HG03039 (cell line): ENCODE results near the gene CCR7.
"Not testable (repeated sequence)": the region's sequence is repeated elsewhere in the genome, so short reads cannot be mapped to it uniquely, and the experiment has no call there.

ENCODE experiments used
- ATAC-seq: cut with Tn5 transposase; IDR thresholded peaks from one replicate; pipeline ENCODE4 v1.9.1; 2021; ENCODE audit warnings: mild to moderate bottlenecking, moderate library complexity; ENCODE audit not compliant: unreplicated experiment

The CCR7 gene

GRCh38 chr17:40552806-40553693, 12.2 kb downstream of the CCR7 start:
- ATAC-seq: no peak

GRCh38 chr17:40551879-40552768, 13.1 kb downstream of the CCR7 start:
- no peak for ATAC-seq

GRCh38 chr17:40551091-40551878, 14.0 kb downstream of the CCR7 start:
- ATAC-seq: no peak

- no peak for ATAC-seq
Measured at GRCh38 chr17:40550608-40551007, 14.7 kb downstream of the CCR7 start.

- no peak for ATAC-seq
Measured at GRCh38 chr17:40548982-40549685, 16.1 kb downstream of the CCR7 start.

- ATAC-seq: no peak
Measured at GRCh38 chr17:40548491-40548981, 16.7 kb downstream of the CCR7 start.

GRCh38 chr17:40547785-40548478, 17.3 kb downstream of the CCR7 start:
- no peak for ATAC-seq

GRCh38 chr17:40547079-40547784, 18.0 kb downstream of the CCR7 start:
- ATAC-seq: no peak

GRCh38 chr17:40546497-40546896, 18.8 kb downstream of the CCR7 start:
- not testable (repeated sequence) for ATAC-seq

- ATAC-seq: no peak
Measured at GRCh38 chr17:40545660-40546059, 19.6 kb downstream of the CCR7 start.

GRCh38 chr17:40542558-40543411, 22.5 kb downstream of the CCR7 start:
- peak; percentile 40 for ATAC-seq

- ATAC-seq: no peak
Measured at GRCh38 chr17:40541873-40542557, 23.3 kb downstream of the CCR7 start.

GRCh38 chr17:40541060-40541872, 24.0 kb downstream of the CCR7 start:
- ATAC-seq: no peak

- ATAC-seq: no peak
Measured at GRCh38 chr17:40540448-40540847, 24.8 kb downstream of the CCR7 start.

- ATAC-seq: no peak
Measured at GRCh38 chr17:40539711-40540411, 25.4 kb downstream of the CCR7 start.
